PC-9 (cell line): Measurements from ENCODE around the gene NLRP13. TPM values are rescaled to one million over a fixed set of nuclear protein-coding genes. Genes with fewer than 3 reads are reported as not detected.

Source experiments
- BruUV-seq: library from RNA; stranded (reverse); fragments of 400-500 nt; replicated peaks from 2 replicates; lab custom pipeline; 2021; lab: Mats Ljungman, UMichigan
- CTCF ChIA-PET: fragments of 300-600 bp; sonication (Branson Sonifier 250); formaldehyde crosslinking; loops from one replicate; lab custom pipeline; 2022; ENCODE audit warnings: antibody characterized with exemption; lab: Charles Lee
- POLR2A ChIA-PET: fragments of 300-600 bp; sonication (Branson Sonifier 250); formaldehyde crosslinking; loops from one replicate; lab custom pipeline; 2022; ENCODE audit warnings: antibody characterized with exemption; ENCODE audit not compliant: unreplicated experiment; lab: Charles Lee
- DNase-seq, 2 experiments: peaks; one replicate each; pipeline versions ENCODE4 v3.0.0 to v3.0.0-alpha.2; 2015 to 2022; ENCODE audit warnings: mixed read lengths in 1 of 2
- H2AFZ ChIP-seq: fragments of 200-600 bp; sonication (generic); 2 replicates; pipeline ENCODE4 v1.8.1; 2017; ENCODE audit warnings: antibody characterized with exemption
- H3F3A ChIP-seq: fragments of 200-600 bp; sonication (generic); 2 replicates; pipeline ENCODE4 v1.8.1; 2017; ENCODE audit warnings: antibody characterized with exemption, mild to moderate bottlenecking, low read depth; ENCODE audit not compliant: insufficient read depth
- H3K27ac ChIP-seq: fragments of 200-600 bp; sonication (generic); 2 replicates; pipeline ENCODE4 v1.6.1; 2016; ENCODE audit warnings: mixed run types
- H3K27me3 ChIP-seq: fragments of 200-600 bp; sonication (generic); 2 replicates; pipeline ENCODE4 v1.6.1; 2016; ENCODE audit warnings: low read depth, mixed run types; ENCODE audit not compliant: insufficient read depth
- H3K36me3 ChIP-seq: fragments of 200-600 bp; sonication (generic); 2 replicates; pipeline ENCODE4 v1.6.1; 2016; ENCODE audit warnings: low read depth, mixed run types
- H3K4me1 ChIP-seq: fragments of 200-600 bp; sonication (generic); replicated peaks from 2 replicates; pipeline ENCODE4 v1.6.1; 2016; ENCODE audit warnings: mixed run types; ENCODE audit not compliant: insufficient read depth
- H3K4me2 ChIP-seq: fragments of 200-600 bp; sonication (generic); 2 replicates; pipeline ENCODE4 v1.6.1; 2017; ENCODE audit warnings: mixed run types
- H3K4me3 ChIP-seq: fragments of 200-600 bp; sonication (generic); 2 replicates; pipeline ENCODE4 v1.6.1; 2016; ENCODE audit warnings: mixed run types
- H3K79me2 ChIP-seq: fragments of 200-600 bp; sonication (generic); 2 replicates; pipeline ENCODE4 v1.6.1; 2017; ENCODE audit warnings: low read depth, mixed run types
- H3K9me2 ChIP-seq: fragments of 200-600 bp; sonication (generic); 2 replicates; pipeline ENCODE4 v1.8.1; 2017; ENCODE audit warnings: mild to moderate bottlenecking; ENCODE audit not compliant: insufficient read depth
- H3K9me3 ChIP-seq: fragments of 200-600 bp; sonication (generic); 2 replicates; pipeline ENCODE4 v1.8.1; 2016; ENCODE audit warnings: low read depth; ENCODE audit not compliant: insufficient read depth
- H4K20me1 ChIP-seq: fragments of 200-600 bp; sonication (generic); 2 replicates; pipeline ENCODE4 v1.8.1; 2017; ENCODE audit not compliant: insufficient read depth
- EZH2 ChIP-seq: fragments of 200-600 bp; sonication (generic); IDR thresholded peaks from 2 replicates; pipeline ENCODE4 v1.8.0; 2017; ENCODE audit warnings: antibody characterized with exemption, low read depth
- intact Hi-C: fragments of 100-400 bp; cut with micrococcal nuclease; formaldehyde crosslinking; loops from one replicate; pipeline ENCODE4 v1.10.0; 2022; ENCODE audit not compliant: unreplicated experiment
- total RNA-seq: library from RNA; stranded (reverse); gene quantifications from 2 replicates; pipeline ENCODE4 v1.2.3, GENCODE V29; 2021
- TF ChIP-seq, protein P1 (sequence below): fragments of 200-600 bp; sonication (generic); conservative IDR thresholded peaks from 2 replicates; pipeline ENCODE4 v1.6.1; 2017; ENCODE audit warnings: mixed run types, antibody characterized with exemption, mild to moderate bottlenecking, moderate library complexity

NLRP13 gene
- total RNA-seq, 1 experiment from 2014 or later: not detected

DNA sequence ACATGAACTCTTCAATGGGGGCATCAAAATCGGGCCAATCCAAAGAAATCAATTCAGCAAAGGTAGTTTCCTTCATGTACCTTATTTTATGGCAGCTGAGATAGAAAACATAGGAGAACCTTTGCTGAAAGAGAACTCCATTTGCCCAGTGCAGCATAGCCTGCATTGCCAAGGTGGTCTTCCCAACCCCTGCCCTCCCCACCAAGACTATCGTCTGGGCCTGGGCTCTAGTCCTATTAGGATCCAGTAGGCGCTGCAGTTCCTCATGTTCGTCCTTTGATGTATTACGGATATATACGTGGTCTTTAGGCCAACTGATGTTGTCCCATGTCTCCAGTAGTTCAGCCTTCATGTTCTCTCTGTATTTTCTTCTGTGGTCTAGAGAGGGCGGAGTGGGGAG is 19.2 kb downstream of the NLRP13 start:
- Histone ChIP-seq H3K9me2 (no peaks in the 10 kb centered on the region), H3K4me3 (no peak overlapping the region), H3K4me1 (no peaks in the 10 kb centered on the region), H3K79me2 (no peaks in the 10 kb centered on the region), H2AFZ (no peak overlapping the region), H3K9me3 (no peaks in the 10 kb centered on the region), H3K27me3 (peaks cover 47% of the 10 kb centered on the region), H3K36me3 (no peaks in the 10 kb centered on the region), H4K20me1 (no peaks in the 10 kb centered on the region), H3K27ac (no peak overlapping the region), H3F3A (no peaks in the 10 kb centered on the region), H3K4me2 (no peak overlapping the region)
- POLR2A ChIA-PET: no interaction called here
- intact Hi-C loops: no loop called here
- TF ChIP-seq, protein P1, sequence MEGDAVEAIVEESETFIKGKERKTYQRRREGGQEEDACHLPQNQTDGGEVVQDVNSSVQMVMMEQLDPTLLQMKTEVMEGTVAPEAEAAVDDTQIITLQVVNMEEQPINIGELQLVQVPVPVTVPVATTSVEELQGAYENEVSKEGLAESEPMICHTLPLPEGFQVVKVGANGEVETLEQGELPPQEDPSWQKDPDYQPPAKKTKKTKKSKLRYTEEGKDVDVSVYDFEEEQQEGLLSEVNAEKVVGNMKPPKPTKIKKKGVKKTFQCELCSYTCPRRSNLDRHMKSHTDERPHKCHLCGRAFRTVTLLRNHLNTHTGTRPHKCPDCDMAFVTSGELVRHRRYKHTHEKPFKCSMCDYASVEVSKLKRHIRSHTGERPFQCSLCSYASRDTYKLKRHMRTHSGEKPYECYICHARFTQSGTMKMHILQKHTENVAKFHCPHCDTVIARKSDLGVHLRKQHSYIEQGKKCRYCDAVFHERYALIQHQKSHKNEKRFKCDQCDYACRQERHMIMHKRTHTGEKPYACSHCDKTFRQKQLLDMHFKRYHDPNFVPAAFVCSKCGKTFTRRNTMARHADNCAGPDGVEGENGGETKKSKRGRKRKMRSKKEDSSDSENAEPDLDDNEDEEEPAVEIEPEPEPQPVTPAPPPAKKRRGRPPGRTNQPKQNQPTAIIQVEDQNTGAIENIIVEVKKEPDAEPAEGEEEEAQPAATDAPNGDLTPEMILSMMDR: no peak
- TF ChIP-seq EZH2: no peak
- no peak for DNase-seq
- BruUV-seq: no TSS peak
- CTCF ChIA-PET: no interaction called here

GRCh38 chr19:55909801-55910200 is 22.3 kb downstream of the NLRP13 start:
- no peak overlapping the region for H2AFZ ChIP-seq
- H3K79me2 ChIP-seq: no peaks in the 10 kb centered on the region
- no peaks in the 10 kb centered on the region for H4K20me1 ChIP-seq
- intact Hi-C loops: no loop called here
- H3K27me3 ChIP-seq: peaks cover 55% of the 10 kb centered on the region
- ChIA-PET CTCF (no interaction called here), POLR2A (no interaction called here)
- H3K4me1 ChIP-seq: no peaks in the 10 kb centered on the region
- H3K9me2 ChIP-seq: no peaks in the 10 kb centered on the region
- no peak for DNase-seq
- no peak overlapping the region for H3K27ac ChIP-seq
- no peak for TF ChIP-seq EZH2
- TF ChIP-seq, protein P1: no peak
- H3K9me3 ChIP-seq: no peaks in the 10 kb centered on the region
- no peak overlapping the region for H3K4me3 ChIP-seq
- H3K36me3 ChIP-seq: no peaks in the 10 kb centered on the region
- H3F3A ChIP-seq: no peaks in the 10 kb centered on the region
- no TSS peak for BruUV-seq
- H3K4me2 ChIP-seq: no peak overlapping the region

DNA sequence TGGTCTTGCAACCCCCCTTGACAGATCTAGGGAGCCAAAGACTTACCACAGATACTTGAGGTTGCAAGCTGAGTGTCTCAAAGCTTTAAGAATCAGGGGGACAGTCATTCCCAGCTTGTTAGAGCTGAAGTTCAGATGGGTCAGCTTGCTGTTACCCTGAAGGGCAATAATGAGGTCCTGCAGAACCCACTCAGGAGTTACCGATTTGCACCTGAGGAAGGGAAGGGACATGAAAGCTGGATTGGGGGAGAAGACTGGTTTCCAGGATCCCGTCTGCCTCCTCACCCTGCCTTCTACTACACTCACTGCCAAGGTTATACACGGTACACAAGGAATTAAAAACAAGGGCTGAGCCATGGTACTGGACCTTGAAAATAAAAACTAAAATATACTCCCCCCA is 24.4 kb downstream of the NLRP13 start:
- POLR2A ChIA-PET: no interaction called here
- H3K9me2 ChIP-seq: no peaks in the 10 kb centered on the region
- no peaks in the 10 kb centered on the region for H3K79me2 ChIP-seq
- no TSS peak for BruUV-seq
- intact Hi-C loops: no loop called here
- no peak overlapping the region for H3K4me3 ChIP-seq
- H3K4me2 ChIP-seq: no peak overlapping the region
- TF ChIP-seq, protein P1: no peak
- no peak for TF ChIP-seq EZH2
- H2AFZ ChIP-seq: no peak overlapping the region
- H3K36me3 ChIP-seq: no peaks in the 10 kb centered on the region
- CTCF ChIA-PET: no interaction called here
- peaks cover 63% of the 10 kb centered on the region for H3K27me3 ChIP-seq
- H3K27ac ChIP-seq: no peak overlapping the region
- H3K4me1 ChIP-seq: no peaks in the 10 kb centered on the region
- H3K9me3 ChIP-seq: no peaks in the 10 kb centered on the region
- H3F3A ChIP-seq: no peaks in the 10 kb centered on the region
- no peak for DNase-seq
- no peaks in the 10 kb centered on the region for H4K20me1 ChIP-seq
